ENCODE data around the gene KBTBD12.

Gene KBTBD12

GRCh38 chr3:127954640-127955039 is 39.6 kb downstream of the KBTBD12 start:
- WGBS, result 88% methylated on average over 6 of the region's 6 CpGs
- H3K27me3 ChIP-seq (ENCODE audit: insufficient read depth, low read length), result no peaks in the 10 kb centered on the region
- H3K9ac ChIP-seq (ENCODE audit: low read depth, low read length), result no peak overlapping the region
- no peaks in the 10 kb centered on the region for H3K9me3 ChIP-seq (ENCODE audit: insufficient read depth, low read depth, low read length)
- no peaks in the 10 kb centered on the region for H3K36me3 ChIP-seq (ENCODE audit: insufficient read depth, low read length)
- H3K4me1 ChIP-seq (ENCODE audit: insufficient read depth, low read length), result 0 out of 2 replicates have a peak, but pooled peaks cover under 1% of the 10 kb centered on the region
- no peak overlapping the region for H3K4me3 ChIP-seq (ENCODE audit: low read length)
- no peak overlapping the region for H3K27ac ChIP-seq (ENCODE audit: low read depth, low read length)

DNA sequence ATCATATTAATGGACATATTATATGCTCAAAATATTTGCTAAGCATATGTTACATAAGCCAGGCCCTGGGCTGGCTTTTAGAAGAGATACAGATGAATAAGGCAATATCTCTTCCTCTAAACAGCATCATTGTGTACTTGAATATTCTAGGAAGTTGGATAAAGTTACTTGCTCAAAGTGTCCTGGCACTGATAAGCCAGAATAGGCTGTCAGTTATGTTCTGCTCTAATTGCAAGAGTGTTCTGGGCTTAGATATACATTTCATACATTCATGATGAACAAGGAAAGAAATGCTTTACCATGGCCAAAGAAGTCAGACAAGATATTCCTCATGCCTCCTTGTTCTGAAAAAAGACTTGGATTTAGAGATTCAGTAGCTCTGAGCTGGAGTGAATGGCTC is 40.7 kb downstream of the KBTBD12 start:
- no peak overlapping the region for H3K9ac ChIP-seq (ENCODE audit: low read depth, low read length)
- no peak overlapping the region for H3K27ac ChIP-seq (ENCODE audit: low read depth, low read length)
- H3K9me3 ChIP-seq (ENCODE audit: insufficient read depth, low read depth, low read length), result no peaks in the 10 kb centered on the region
- H3K36me3 ChIP-seq (ENCODE audit: insufficient read depth, low read length), result no peaks in the 10 kb centered on the region
- H3K4me1 ChIP-seq (ENCODE audit: insufficient read depth, low read length), result 0 out of 2 replicates have a peak, but pooled peaks cover 2% of the 10 kb centered on the region
- no peaks in the 10 kb centered on the region for H3K27me3 ChIP-seq (ENCODE audit: insufficient read depth, low read length)
- H3K4me3 ChIP-seq (ENCODE audit: low read length), result no peak overlapping the region

- Histone ChIP-seq H3K4me3 (ENCODE audit: low read length) (no peak overlapping the region), H3K36me3 (ENCODE audit: insufficient read depth, low read length) (no peaks in the 10 kb centered on the region), H3K4me1 (ENCODE audit: insufficient read depth, low read length) (0 out of 2 replicates have a peak, but pooled peaks cover 2% of the 10 kb centered on the region), H3K27ac (ENCODE audit: low read depth, low read length) (no peak overlapping the region), H3K9me3 (ENCODE audit: insufficient read depth, low read depth, low read length) (no peaks in the 10 kb centered on the region), H3K9ac (ENCODE audit: low read depth, low read length) (no peak overlapping the region), H3K27me3 (ENCODE audit: insufficient read depth, low read length) (no peaks in the 10 kb centered on the region)
- WGBS, result 88% methylated on average over 1 of the region's 1 CpG
These were observed 44.0 kb downstream of the KBTBD12 start for GRCh38 chr3:127959041-127959440.

DNA sequence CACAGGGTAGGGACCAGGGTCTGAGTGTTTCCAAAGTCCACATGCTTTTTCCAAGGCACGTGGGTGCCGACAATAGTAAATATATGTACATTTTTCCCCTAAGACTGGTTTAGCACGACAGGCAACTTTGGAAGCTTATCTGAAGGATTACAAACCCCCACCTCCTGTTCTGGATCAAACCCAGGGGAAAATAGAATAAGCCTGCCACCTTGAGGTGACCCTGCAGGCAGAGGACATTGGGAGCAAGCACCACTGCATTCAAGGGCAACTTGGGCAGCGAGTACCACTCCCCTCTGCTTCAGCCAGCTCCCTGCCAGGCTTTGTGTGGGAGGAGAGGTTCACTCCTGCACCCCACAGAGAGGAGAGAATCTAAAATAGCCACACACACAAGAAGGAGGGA is 44.8 kb downstream of the KBTBD12 start:
- no peak overlapping the region for H3K27ac ChIP-seq (ENCODE audit: low read depth, low read length)
- H3K36me3 ChIP-seq (ENCODE audit: insufficient read depth, low read length), result no peaks in the 10 kb centered on the region
- H3K9ac ChIP-seq (ENCODE audit: low read depth, low read length), result no peak overlapping the region
- H3K9me3 ChIP-seq (ENCODE audit: insufficient read depth, low read depth, low read length), result no peaks in the 10 kb centered on the region
- 0 out of 2 replicates have a peak, but pooled peaks cover 2% of the 10 kb centered on the region for H3K4me1 ChIP-seq (ENCODE audit: insufficient read depth, low read length)
- H3K27me3 ChIP-seq (ENCODE audit: insufficient read depth, low read length), result no peaks in the 10 kb centered on the region
- 40% methylated on average over 4 of the region's 4 CpGs for WGBS
- H3K4me3 ChIP-seq (ENCODE audit: low read length), result no peak overlapping the region

- Histone ChIP-seq H3K36me3 (ENCODE audit: insufficient read depth, low read length) (no peaks in the 10 kb centered on the region), H3K9ac (ENCODE audit: low read depth, low read length) (no peak overlapping the region), H3K27me3 (ENCODE audit: insufficient read depth, low read length) (no peaks in the 10 kb centered on the region), H3K4me1 (ENCODE audit: insufficient read depth, low read length) (0 out of 2 replicates have a peak, but pooled peaks cover 2% of the 10 kb centered on the region), H3K4me3 (ENCODE audit: low read length) (no peak overlapping the region), H3K9me3 (ENCODE audit: insufficient read depth, low read depth, low read length) (no peaks in the 10 kb centered on the region), H3K27ac (ENCODE audit: low read depth, low read length) (no peak overlapping the region)
- 88% methylated on average over 3 of the region's 4 CpGs for WGBS
These were observed 45.5 kb downstream of the KBTBD12 start for GRCh38 chr3:127960421-127960965.

- Histone ChIP-seq H3K9me3 (ENCODE audit: insufficient read depth, low read depth, low read length) (no peaks in the 10 kb centered on the region), H3K4me1 (ENCODE audit: insufficient read depth, low read length) (0 out of 2 replicates have a peak, but pooled peaks cover 2% of the 10 kb centered on the region), H3K27me3 (ENCODE audit: insufficient read depth, low read length) (no peaks in the 10 kb centered on the region), H3K4me3 (ENCODE audit: low read length) (no peak overlapping the region), H3K27ac (ENCODE audit: low read depth, low read length) (no peak overlapping the region), H3K36me3 (ENCODE audit: insufficient read depth, low read length) (no peaks in the 10 kb centered on the region), H3K9ac (ENCODE audit: low read depth, low read length) (no peak overlapping the region)
- whole genome bisulfite sequencing, result 94% methylated on average over 5 of the region's 5 CpGs
These were observed 46.1 kb downstream of the KBTBD12 start for GRCh38 chr3:127961124-127961523.

DNA sequence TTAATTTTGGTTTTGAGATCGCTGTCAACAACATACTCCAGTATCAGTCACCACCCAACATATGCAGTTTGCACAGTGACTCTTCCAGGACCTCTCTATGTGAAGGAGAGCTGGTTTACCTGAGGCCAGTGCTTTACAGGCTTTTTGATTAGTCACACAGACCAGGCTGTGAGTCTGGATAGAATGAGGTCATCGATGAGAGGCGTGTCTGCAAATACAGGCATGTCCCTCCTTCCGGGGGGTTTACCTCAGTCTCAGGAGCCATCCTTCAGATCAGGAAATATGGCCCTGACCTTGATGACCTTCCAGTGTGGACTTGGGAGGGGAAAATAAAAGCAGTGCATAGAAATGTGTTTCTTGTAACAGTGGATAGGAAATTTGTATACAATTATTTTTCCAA is 46.9 kb downstream of the KBTBD12 start:
- no peaks in the 10 kb centered on the region for H3K27me3 ChIP-seq (ENCODE audit: insufficient read depth, low read length)
- 71% methylated on average over 4 of the region's 4 CpGs for WGBS

DNA sequence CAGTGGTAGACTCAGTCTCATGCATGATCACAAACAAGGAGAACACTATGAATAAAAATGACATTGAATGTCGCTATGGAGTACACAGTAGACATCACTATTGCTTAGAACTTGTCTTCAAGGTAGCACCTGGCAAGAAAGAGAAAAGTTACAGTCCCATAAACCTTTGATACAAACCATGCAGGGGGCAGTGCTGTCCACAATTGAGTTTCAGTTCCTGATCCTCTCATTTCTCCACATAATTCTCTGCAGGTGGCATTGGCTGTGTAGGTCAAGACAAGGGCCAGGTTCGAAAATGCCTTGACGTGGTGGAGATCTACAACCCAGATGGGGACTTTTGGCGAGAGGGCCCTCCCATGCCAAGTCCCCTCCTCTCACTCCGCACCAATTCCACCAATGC is 47.9 kb downstream of the KBTBD12 start:
- WGBS, result 92% methylated on average over 5 of the region's 5 CpGs
- Histone ChIP-seq H3K4me3 (ENCODE audit: low read length) (no peak overlapping the region), H3K27me3 (ENCODE audit: insufficient read depth, low read length) (no peaks in the 10 kb centered on the region), H3K4me1 (ENCODE audit: insufficient read depth, low read length) (0 out of 2 replicates have a peak, but pooled peaks cover 2% of the 10 kb centered on the region), H3K27ac (ENCODE audit: low read depth, low read length) (no peak overlapping the region), H3K9me3 (ENCODE audit: insufficient read depth, low read depth, low read length) (no peaks in the 10 kb centered on the region), H3K9ac (ENCODE audit: low read depth, low read length) (no peak overlapping the region), H3K36me3 (ENCODE audit: insufficient read depth, low read length) (no peaks in the 10 kb centered on the region)

More for the DNA sequence above, 46.9 kb downstream of the KBTBD12 start:
- no peaks in the 10 kb centered on the region for H3K36me3 ChIP-seq (ENCODE audit: insufficient read depth, low read length)
- H3K9me3 ChIP-seq (ENCODE audit: insufficient read depth, low read depth, low read length), result no peaks in the 10 kb centered on the region
- H3K4me3 ChIP-seq (ENCODE audit: low read length), result no peak overlapping the region
- H3K9ac ChIP-seq (ENCODE audit: low read depth, low read length), result no peak overlapping the region
- no peak overlapping the region for H3K27ac ChIP-seq (ENCODE audit: low read depth, low read length)
- H3K4me1 ChIP-seq (ENCODE audit: insufficient read depth, low read length), result 0 out of 2 replicates have a peak, but pooled peaks cover 2% of the 10 kb centered on the region

GRCh38 chr3:127964053-127964452 is 49.0 kb downstream of the KBTBD12 start:
- Histone ChIP-seq H3K36me3 (ENCODE audit: insufficient read depth, low read length) (no peaks in the 10 kb centered on the region), H3K27me3 (ENCODE audit: insufficient read depth, low read length) (no peaks in the 10 kb centered on the region), H3K9ac (ENCODE audit: low read depth, low read length) (no peak overlapping the region), H3K9me3 (ENCODE audit: insufficient read depth, low read depth, low read length) (no peaks in the 10 kb centered on the region), H3K27ac (ENCODE audit: low read depth, low read length) (no peak overlapping the region), H3K4me1 (ENCODE audit: insufficient read depth, low read length) (0 out of 2 replicates have a peak, but pooled peaks cover 2% of the 10 kb centered on the region), H3K4me3 (ENCODE audit: low read length) (no peak overlapping the region)
- 96% methylated on average over 4 of the region's 4 CpGs for WGBS

- H3K36me3 ChIP-seq (ENCODE audit: insufficient read depth, low read length), result no peaks in the 10 kb centered on the region
- no peaks in the 10 kb centered on the region for H3K4me1 ChIP-seq (ENCODE audit: insufficient read depth, low read length)
- no peaks in the 10 kb centered on the region for H3K9me3 ChIP-seq (ENCODE audit: insufficient read depth, low read depth, low read length)
- no peak overlapping the region for H3K9ac ChIP-seq (ENCODE audit: low read depth, low read length)
- 85% methylated on average over 2 of the region's 3 CpGs for WGBS
- no peak overlapping the region for H3K4me3 ChIP-seq (ENCODE audit: low read length)
- H3K27me3 ChIP-seq (ENCODE audit: insufficient read depth, low read length), result no peaks in the 10 kb centered on the region; the same call in 1 of the 2 replicates
- H3K27ac ChIP-seq (ENCODE audit: low read depth, low read length), result no peak overlapping the region
These were observed 49.8 kb downstream of the KBTBD12 start for GRCh38 chr3:127964816-127965215.

DNA sequence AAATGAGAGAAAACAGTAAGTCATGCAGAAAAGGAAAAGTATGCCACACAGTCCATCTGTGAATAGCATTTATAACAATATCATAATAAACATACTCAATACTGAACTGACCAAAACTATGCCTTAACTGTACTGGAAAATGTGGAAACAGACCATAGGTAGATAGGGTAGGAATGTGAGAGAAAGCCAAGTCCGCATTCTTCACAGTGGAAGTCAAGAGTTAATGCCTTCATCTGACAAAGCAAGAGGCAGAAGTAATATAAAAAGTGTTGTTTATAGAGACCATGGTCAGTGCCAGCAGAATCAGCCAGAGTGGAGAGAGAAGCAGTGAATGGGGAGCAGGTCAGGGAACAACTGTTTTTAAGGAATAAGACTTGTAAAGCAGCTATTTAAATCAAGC is 52.3 kb downstream of the KBTBD12 start:
- H3K36me3 ChIP-seq (ENCODE audit: insufficient read depth, low read length), result no peaks in the 10 kb centered on the region
- no peak overlapping the region for H3K4me3 ChIP-seq (ENCODE audit: low read length)
- WGBS, result 86% methylated on average over 1 of the region's 1 CpG

More for the DNA sequence above, 52.3 kb downstream of the KBTBD12 start:
- H3K4me1 ChIP-seq (ENCODE audit: insufficient read depth, low read length), result no peaks in the 10 kb centered on the region
- H3K9ac ChIP-seq (ENCODE audit: low read depth, low read length), result no peak overlapping the region
- no peaks in the 10 kb centered on the region; the same call in 1 of the 2 replicates for H3K27me3 ChIP-seq (ENCODE audit: insufficient read depth, low read length)
- H3K9me3 ChIP-seq (ENCODE audit: insufficient read depth, low read depth, low read length), result no peaks in the 10 kb centered on the region
- no peak overlapping the region for H3K27ac ChIP-seq (ENCODE audit: low read depth, low read length)
